ENCODE data around the gene RFTN2. TPM values are rescaled to one million over a fixed set of nuclear protein-coding genes. Genes with fewer than 3 reads are reported as not detected.
"Not testable (repeated sequence)": the region's sequence is repeated elsewhere in the genome, so short reads cannot be mapped to it uniquely, and the experiment has no call there.

The RFTN2 gene
- polyA plus RNA-seq, 1 donor (not counting 4 experiments of a cell fraction or from before 2014, with no cell fraction given), result 0.37 TPM

GRCh38 chr2:197556456-197556855 lies 118.9 kb downstream of the RFTN2 start:
- no peak overlapping the region for H3K9ac ChIP-seq (ENCODE audit: control insufficient read depth, extremely low read depth, insufficient read depth, low read length)
- H3K4me1 ChIP-seq (ENCODE audit: control insufficient read depth, extremely low read depth, insufficient read depth, low read length), result no peaks in the 10 kb centered on the region
- no peak for FAIRE-seq
- H3K36me3 ChIP-seq (ENCODE audit: control insufficient read depth in 2 of 2, extremely low read depth in 1 of 2, insufficient read depth in 2 of 2, low read length in 2 of 2), result peaks cover 0 to 1% of the 10 kb centered on the region in 2 experiments
- no peak for TF ChIP-seq CTCF (optimal IDR thresholded peaks at IDR 0.05 in 1 of 3, IDR thresholded peaks at IDR 0.05 in 1 of 3, conservative IDR thresholded peaks at IDR 0.05 in 1 of 3; ENCODE audit: extremely low read depth in 1 of 3, insufficient read depth in 2 of 3, low read length in 3 of 3)
- no peak for DNase-seq (ENCODE audit: low read depth, low spot score)
- dilution Hi-C loops (cut with MboI; ENCODE audit: extremely low pct_ligation_motif_present, low sequenced_read_pairs), result no loop called here
- no peak overlapping the region for H3K4me2 ChIP-seq (ENCODE audit: control insufficient read depth, extremely low read depth, insufficient read depth, low read depth, low read length)
- no peak overlapping the region for H3K27ac ChIP-seq (ENCODE audit: control insufficient read depth, insufficient read depth, low read length)
- H3K9me1 ChIP-seq (ENCODE audit: control insufficient read depth, extremely low read depth, insufficient read depth, low read length), result no peaks in the 10 kb centered on the region
- no peak overlapping the region for H3K4me3 ChIP-seq (ENCODE audit: control insufficient read depth in 2 of 3, extremely low read depth in 1 of 3, insufficient read depth in 2 of 3, low read depth in 1 of 3, low read length in 3 of 3)
- H3K9me3 ChIP-seq (ENCODE audit: control insufficient read depth, low read depth, low read length), result no peaks in the 10 kb centered on the region
- no peak overlapping the region for H2AFZ ChIP-seq (ENCODE audit: control insufficient read depth, low read length)
- H3K79me2 ChIP-seq (ENCODE audit: control insufficient read depth, insufficient read depth, low read length), result no peaks in the 10 kb centered on the region
- no peaks in the 10 kb centered on the region for H3K27me3 ChIP-seq (ENCODE audit: control insufficient read depth, extremely low read depth, insufficient read depth, low read length)
- H4K20me1 ChIP-seq (ENCODE audit: control insufficient read depth, extremely low read depth, insufficient read depth, low read length), result no peaks in the 10 kb centered on the region

- dilution Hi-C loops (cut with MboI; ENCODE audit: extremely low pct_ligation_motif_present, low sequenced_read_pairs), result no loop called here
Observed at GRCh38 chr2:197555467-197555866, 119.9 kb downstream of the RFTN2 start.

GRCh38 chr2:197551260-197551659 lies 124.1 kb downstream of the RFTN2 start:
- H3K9me3 ChIP-seq (ENCODE audit: control insufficient read depth, low read depth, low read length); H2AFZ ChIP-seq (ENCODE audit: control insufficient read depth, low read length); H3K9me1 ChIP-seq (ENCODE audit: control insufficient read depth, extremely low read depth, insufficient read depth, low read length); H3K27me3 ChIP-seq (ENCODE audit: control insufficient read depth, extremely low read depth, insufficient read depth, low read length); H4K20me1 ChIP-seq (ENCODE audit: control insufficient read depth, extremely low read depth, insufficient read depth, low read length); H3K27ac ChIP-seq (ENCODE audit: control insufficient read depth, insufficient read depth, low read length); DNase-seq (ENCODE audit: low read depth, low spot score); H3K36me3 ChIP-seq (ENCODE audit: control insufficient read depth in 2 of 2, extremely low read depth in 1 of 2, insufficient read depth in 2 of 2, low read length in 2 of 2); H3K9ac ChIP-seq (ENCODE audit: control insufficient read depth, extremely low read depth, insufficient read depth, low read length); H3K79me2 ChIP-seq (ENCODE audit: control insufficient read depth, insufficient read depth, low read length); H3K4me1 ChIP-seq (ENCODE audit: control insufficient read depth, extremely low read depth, insufficient read depth, low read length); FAIRE-seq; H3K4me2 ChIP-seq (ENCODE audit: control insufficient read depth, extremely low read depth, insufficient read depth, low read depth, low read length); dilution Hi-C loops (cut with MboI; ENCODE audit: extremely low pct_ligation_motif_present, low sequenced_read_pairs); H3K4me3 ChIP-seq (ENCODE audit: control insufficient read depth in 2 of 3, extremely low read depth in 1 of 3, insufficient read depth in 2 of 3, low read depth in 1 of 3, low read length in 3 of 3): not testable (repeated sequence)

More at GRCh38 chr2:197555467-197555866, 119.9 kb downstream of the RFTN2 start:
- Histone ChIP-seq H3K27ac (ENCODE audit: control insufficient read depth, insufficient read depth, low read length) (no peak overlapping the region), H2AFZ (ENCODE audit: control insufficient read depth, low read length) (no peak overlapping the region), H4K20me1 (ENCODE audit: control insufficient read depth, extremely low read depth, insufficient read depth, low read length) (no peaks in the 10 kb centered on the region), H3K9me1 (ENCODE audit: control insufficient read depth, extremely low read depth, insufficient read depth, low read length) (no peaks in the 10 kb centered on the region), H3K4me3 (ENCODE audit: control insufficient read depth in 2 of 3, extremely low read depth in 1 of 3, insufficient read depth in 2 of 3, low read depth in 1 of 3, low read length in 3 of 3) (no peak overlapping the region), H3K4me1 (ENCODE audit: control insufficient read depth, extremely low read depth, insufficient read depth, low read length) (no peaks in the 10 kb centered on the region), H3K9me3 (ENCODE audit: control insufficient read depth, low read depth, low read length) (no peaks in the 10 kb centered on the region), H3K36me3 (ENCODE audit: control insufficient read depth in 2 of 2, extremely low read depth in 1 of 2, insufficient read depth in 2 of 2, low read length in 2 of 2) (peaks cover 0 to 1% of the 10 kb centered on the region in 2 experiments), H3K9ac (ENCODE audit: control insufficient read depth, extremely low read depth, insufficient read depth, low read length) (no peak overlapping the region), H3K27me3 (ENCODE audit: control insufficient read depth, extremely low read depth, insufficient read depth, low read length) (no peaks in the 10 kb centered on the region), H3K79me2 (ENCODE audit: control insufficient read depth, insufficient read depth, low read length) (no peaks in the 10 kb centered on the region), H3K4me2 (ENCODE audit: control insufficient read depth, extremely low read depth, insufficient read depth, low read depth, low read length) (no peak overlapping the region)
- no peak for TF ChIP-seq EZH2 (IDR thresholded peaks at IDR 0.05; ENCODE audit: low read length)
- TF ChIP-seq CTCF (optimal IDR thresholded peaks at IDR 0.05 in 1 of 3, IDR thresholded peaks at IDR 0.05 in 1 of 3, conservative IDR thresholded peaks at IDR 0.05 in 1 of 3; ENCODE audit: extremely low read depth in 1 of 3, insufficient read depth in 2 of 3, low read length in 3 of 3), result no peak
- DNase-seq (ENCODE audit: low read depth, low spot score) (no peak), FAIRE-seq (no peak)

Data from keratinocyte (primary cell).